Cardiac fibroblast (primary cell): ENCODE results near the gene AP3B1.

Experiments
- DNase-seq, 2 donors: peaks; one replicate each; pipeline versions ENCODE4 v3.0.0 to v3.0.0-alpha.2; 2010; ENCODE audit warnings: low read depth in 2 of 2
- H3K4me3 ChIP-seq, 2 donors: replicated peaks in 1 of 2; 1 replicate in 1 of 2; 2 replicates in 1 of 2; pipeline ENCODE4 v1.5.1; 2011; ENCODE audit warnings: low read depth in 2 of 2, low read length in 2 of 2, mild to moderate bottlenecking in 2 of 2, moderate library complexity in 1 of 2
- CTCF ChIP-seq: IDR thresholded peaks from one replicate; pipeline ENCODE4 v1.5.1; 2011; ENCODE audit warnings: low read depth, mild to moderate bottlenecking, low read length, inconsistent platforms

AP3B1 gene

GRCh38 chr5:77990020-77990419, 304.5 kb downstream of the AP3B1 start:
- no peak for TF ChIP-seq CTCF
- DNase-seq = no peak
- H3K4me3 ChIP-seq = no peak overlapping the region

- TF ChIP-seq CTCF = no peak
- no peak overlapping the region for H3K4me3 ChIP-seq
- no peak for DNase-seq
Observed at GRCh38 chr5:77987988-77988387, 306.5 kb downstream of the AP3B1 start.

DNA sequence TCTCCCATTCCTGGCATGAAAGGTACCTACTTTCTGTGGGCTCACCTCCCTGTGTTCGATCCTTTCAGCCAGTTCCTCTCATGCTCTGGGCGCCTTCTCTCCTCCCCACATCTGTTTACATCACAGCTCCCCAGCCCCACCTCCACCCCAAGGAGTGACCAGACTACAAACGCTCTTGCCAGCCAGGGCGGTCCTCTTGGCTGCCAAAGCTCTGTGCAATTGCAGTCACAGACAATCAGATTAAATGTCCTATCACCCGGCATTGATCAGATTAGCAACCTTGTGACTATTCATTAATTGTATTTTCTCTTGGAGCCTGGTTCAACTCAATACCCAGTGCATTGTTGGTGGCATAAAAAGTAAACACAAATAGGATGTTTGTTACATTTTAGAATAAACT, 307.2 kb downstream of the AP3B1 start:
- no peak for TF ChIP-seq CTCF
- no peak for DNase-seq
- H3K4me3 ChIP-seq = no peak overlapping the region

GRCh38 chr5:77986261-77986660, 308.2 kb downstream of the AP3B1 start:
- no peak for DNase-seq
- TF ChIP-seq CTCF = no peak
- H3K4me3 ChIP-seq = no peak overlapping the region

GRCh38 chr5:77985247-77985646, 309.3 kb downstream of the AP3B1 start:
- DNase-seq = no peak
- no peak for TF ChIP-seq CTCF
- H3K4me3 ChIP-seq = no peak overlapping the region

DNA sequence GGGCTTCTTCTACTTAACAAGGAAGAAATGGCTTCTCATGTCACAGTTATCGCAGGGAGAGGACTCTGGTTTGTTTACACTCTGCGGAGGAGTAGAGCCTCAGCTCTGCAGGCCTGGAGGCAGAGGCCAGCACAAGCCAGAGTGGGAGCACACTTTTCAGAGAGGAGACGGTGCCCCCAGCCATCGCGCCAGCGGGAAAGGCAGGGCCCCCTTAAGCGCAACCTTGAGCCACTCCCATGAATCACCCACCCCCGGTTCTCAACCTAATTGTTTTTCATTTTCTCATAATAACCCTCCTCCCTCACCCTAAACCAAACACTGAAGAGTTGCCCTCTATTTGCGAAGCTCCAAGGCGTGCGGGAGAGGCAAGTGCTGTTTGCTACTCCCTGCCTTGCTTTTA, 309.9 kb downstream of the AP3B1 start:
- TF ChIP-seq CTCF = no peak
- no peak overlapping the region for H3K4me3 ChIP-seq
- no peak for DNase-seq

DNA sequence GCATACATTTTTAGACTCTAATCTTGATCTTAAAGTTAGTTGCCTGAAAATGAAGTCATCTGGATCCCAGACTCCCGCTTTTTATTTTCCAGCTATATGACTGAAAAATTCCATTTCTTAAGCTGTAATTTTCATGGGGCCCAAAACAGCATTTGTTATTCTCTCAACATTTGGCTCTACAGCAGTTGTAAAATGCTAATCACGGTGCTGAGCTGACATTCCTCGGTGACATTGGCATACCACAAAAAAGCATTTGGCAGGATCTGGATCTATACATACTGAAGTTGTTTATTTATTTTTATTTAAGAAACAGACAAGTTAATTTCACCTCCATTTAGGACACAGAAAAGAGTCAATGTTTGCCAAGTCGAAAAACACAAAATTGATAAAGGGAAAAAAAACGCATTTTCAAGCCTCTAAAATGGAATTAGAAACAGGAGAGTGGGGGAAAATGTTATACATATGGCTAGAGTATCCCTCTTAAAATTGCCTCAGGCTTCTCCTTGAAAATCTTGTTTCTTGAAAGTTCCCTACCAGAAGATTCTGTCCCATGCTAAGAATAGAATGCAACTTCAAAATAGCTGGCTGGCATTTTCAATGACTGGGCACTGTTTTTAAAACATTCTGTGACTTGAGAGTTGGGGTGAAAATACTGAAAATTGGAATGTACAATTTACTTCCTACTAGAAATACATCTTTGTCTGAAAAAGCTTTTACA, 310.9 kb downstream of the AP3B1 start:
- no peak overlapping the region for H3K4me3 ChIP-seq
- TF ChIP-seq CTCF = no peak
- DNase-seq = no peak
